H1 (cell line): ENCODE measurements around the gene DEFB114. TPM values are rescaled to one million over a fixed set of nuclear protein-coding genes. Genes with fewer than 3 reads are reported as not detected.

Source experiments
- CHD2 ChIP-seq: IDR thresholded peaks from 2 replicates; pipeline ENCODE4 v1.6.1; 2012; ENCODE audit warnings: low read length, improper control_type of control experiment
- EP300 ChIP-seq, 2 experiments: IDR thresholded peaks; 1 replicate in 1 of 2; 2 replicates in 1 of 2; pipeline ENCODE4 v1.6.1; 2011 to 2012; ENCODE audit warnings: low read depth in 2 of 2, low read length in 2 of 2, mild to moderate bottlenecking in 2 of 2, borderline replicate concordance in 1 of 2, inconsistent platforms in 1 of 2, moderate library complexity in 1 of 2
- EZH2 ChIP-seq: fragments of 200-600 bp; sonication (generic); IDR thresholded peaks from 2 replicates; pipeline ENCODE4 v1.7.1; 2012; ENCODE audit warnings: low read depth, mild to moderate bottlenecking, moderate library complexity, low read length, inconsistent platforms; ENCODE audit not compliant: severe bottlenecking
- KDM1A ChIP-seq: fragments of 200-600, 300-600 bp; sonication (generic); IDR thresholded peaks from 2 replicates; pipeline ENCODE4 v1.7.1; 2016; ENCODE audit warnings: mild to moderate bottlenecking, low read length, borderline replicate concordance
- POU5F1 ChIP-seq: IDR thresholded peaks from 2 replicates; pipeline ENCODE4 v1.6.1; 2011; ENCODE audit warnings: low read depth, mild to moderate bottlenecking, low read length, moderate library complexity
- SP4 ChIP-seq: IDR thresholded peaks from 2 replicates; pipeline ENCODE4 v1.6.1; 2012; ENCODE audit warnings: low read length, inconsistent platforms
- TBP ChIP-seq: IDR thresholded peaks from 2 replicates; pipeline ENCODE4 v1.6.1; 2011; ENCODE audit warnings: low read depth, low read length, improper control_type of control experiment
- polyA plus RNA-seq, 7 experiments: library from polyadenylated mRNA; depleted of rRNA in 3 of 7; stranded (reverse) in 5 of 7; unstranded in 2 of 7; fragments of >200 nt in 5 of 7; fragments of 200-250 nt in 2 of 7; gene quantifications; 1 replicate in 5 of 7; 2 replicates in 1 of 7; 4 replicates in 1 of 7; pipeline versions ENCODE4 v1.2.1 to v1.2.3, GENCODE V29; 2011 to 2013; ENCODE audit warnings: missing spikeins in 2 of 7, mixed read lengths in 2 of 7
- total RNA-seq: library from RNA; stranded (reverse); fragmentation: NEBNext Ultra II Directional; extraction: Animal tissue kit (Norgen Biotek cat#: 25700); gene quantifications from 2 replicates; pipeline ENCODE4 v1.2.1, GENCODE V29; 2021
- TF ChIP-seq, protein P1 (sequence below): fragments of 300-600 bp; sonication (generic); IDR thresholded peaks from 2 replicates; pipeline ENCODE4 v1.7.1; 2012; ENCODE audit warnings: low read length, moderate library complexity, mild to moderate bottlenecking, inconsistent platforms; ENCODE audit not compliant: insufficient replicate concordance

DEFB114 gene
- total and polyA plus RNA-seq, 2 of the 8 experiments (the other 6 are each of a cell fraction or from before 2014, with no cell fraction given): not detected

DNA sequence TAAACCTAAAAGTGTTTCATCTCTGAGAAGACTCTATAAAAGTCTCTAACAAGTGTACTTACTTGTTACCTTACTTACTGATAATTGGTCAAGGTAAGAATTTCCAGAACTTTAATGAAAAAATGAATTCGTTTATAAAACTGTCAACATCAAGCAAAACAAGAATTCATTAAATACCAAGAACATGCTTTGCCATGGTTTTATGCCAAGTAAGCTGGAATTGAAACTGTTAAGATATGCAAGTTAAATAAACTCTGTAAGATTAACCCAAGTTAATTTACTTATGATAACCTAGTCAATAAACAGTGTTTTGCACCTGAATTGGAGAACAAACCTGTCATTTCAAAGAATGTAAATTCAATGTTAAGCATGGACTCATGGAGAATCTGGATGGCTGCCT lies 22.6 kb upstream of the DEFB114 start (continued):
- TF ChIP-seq, protein P1, sequence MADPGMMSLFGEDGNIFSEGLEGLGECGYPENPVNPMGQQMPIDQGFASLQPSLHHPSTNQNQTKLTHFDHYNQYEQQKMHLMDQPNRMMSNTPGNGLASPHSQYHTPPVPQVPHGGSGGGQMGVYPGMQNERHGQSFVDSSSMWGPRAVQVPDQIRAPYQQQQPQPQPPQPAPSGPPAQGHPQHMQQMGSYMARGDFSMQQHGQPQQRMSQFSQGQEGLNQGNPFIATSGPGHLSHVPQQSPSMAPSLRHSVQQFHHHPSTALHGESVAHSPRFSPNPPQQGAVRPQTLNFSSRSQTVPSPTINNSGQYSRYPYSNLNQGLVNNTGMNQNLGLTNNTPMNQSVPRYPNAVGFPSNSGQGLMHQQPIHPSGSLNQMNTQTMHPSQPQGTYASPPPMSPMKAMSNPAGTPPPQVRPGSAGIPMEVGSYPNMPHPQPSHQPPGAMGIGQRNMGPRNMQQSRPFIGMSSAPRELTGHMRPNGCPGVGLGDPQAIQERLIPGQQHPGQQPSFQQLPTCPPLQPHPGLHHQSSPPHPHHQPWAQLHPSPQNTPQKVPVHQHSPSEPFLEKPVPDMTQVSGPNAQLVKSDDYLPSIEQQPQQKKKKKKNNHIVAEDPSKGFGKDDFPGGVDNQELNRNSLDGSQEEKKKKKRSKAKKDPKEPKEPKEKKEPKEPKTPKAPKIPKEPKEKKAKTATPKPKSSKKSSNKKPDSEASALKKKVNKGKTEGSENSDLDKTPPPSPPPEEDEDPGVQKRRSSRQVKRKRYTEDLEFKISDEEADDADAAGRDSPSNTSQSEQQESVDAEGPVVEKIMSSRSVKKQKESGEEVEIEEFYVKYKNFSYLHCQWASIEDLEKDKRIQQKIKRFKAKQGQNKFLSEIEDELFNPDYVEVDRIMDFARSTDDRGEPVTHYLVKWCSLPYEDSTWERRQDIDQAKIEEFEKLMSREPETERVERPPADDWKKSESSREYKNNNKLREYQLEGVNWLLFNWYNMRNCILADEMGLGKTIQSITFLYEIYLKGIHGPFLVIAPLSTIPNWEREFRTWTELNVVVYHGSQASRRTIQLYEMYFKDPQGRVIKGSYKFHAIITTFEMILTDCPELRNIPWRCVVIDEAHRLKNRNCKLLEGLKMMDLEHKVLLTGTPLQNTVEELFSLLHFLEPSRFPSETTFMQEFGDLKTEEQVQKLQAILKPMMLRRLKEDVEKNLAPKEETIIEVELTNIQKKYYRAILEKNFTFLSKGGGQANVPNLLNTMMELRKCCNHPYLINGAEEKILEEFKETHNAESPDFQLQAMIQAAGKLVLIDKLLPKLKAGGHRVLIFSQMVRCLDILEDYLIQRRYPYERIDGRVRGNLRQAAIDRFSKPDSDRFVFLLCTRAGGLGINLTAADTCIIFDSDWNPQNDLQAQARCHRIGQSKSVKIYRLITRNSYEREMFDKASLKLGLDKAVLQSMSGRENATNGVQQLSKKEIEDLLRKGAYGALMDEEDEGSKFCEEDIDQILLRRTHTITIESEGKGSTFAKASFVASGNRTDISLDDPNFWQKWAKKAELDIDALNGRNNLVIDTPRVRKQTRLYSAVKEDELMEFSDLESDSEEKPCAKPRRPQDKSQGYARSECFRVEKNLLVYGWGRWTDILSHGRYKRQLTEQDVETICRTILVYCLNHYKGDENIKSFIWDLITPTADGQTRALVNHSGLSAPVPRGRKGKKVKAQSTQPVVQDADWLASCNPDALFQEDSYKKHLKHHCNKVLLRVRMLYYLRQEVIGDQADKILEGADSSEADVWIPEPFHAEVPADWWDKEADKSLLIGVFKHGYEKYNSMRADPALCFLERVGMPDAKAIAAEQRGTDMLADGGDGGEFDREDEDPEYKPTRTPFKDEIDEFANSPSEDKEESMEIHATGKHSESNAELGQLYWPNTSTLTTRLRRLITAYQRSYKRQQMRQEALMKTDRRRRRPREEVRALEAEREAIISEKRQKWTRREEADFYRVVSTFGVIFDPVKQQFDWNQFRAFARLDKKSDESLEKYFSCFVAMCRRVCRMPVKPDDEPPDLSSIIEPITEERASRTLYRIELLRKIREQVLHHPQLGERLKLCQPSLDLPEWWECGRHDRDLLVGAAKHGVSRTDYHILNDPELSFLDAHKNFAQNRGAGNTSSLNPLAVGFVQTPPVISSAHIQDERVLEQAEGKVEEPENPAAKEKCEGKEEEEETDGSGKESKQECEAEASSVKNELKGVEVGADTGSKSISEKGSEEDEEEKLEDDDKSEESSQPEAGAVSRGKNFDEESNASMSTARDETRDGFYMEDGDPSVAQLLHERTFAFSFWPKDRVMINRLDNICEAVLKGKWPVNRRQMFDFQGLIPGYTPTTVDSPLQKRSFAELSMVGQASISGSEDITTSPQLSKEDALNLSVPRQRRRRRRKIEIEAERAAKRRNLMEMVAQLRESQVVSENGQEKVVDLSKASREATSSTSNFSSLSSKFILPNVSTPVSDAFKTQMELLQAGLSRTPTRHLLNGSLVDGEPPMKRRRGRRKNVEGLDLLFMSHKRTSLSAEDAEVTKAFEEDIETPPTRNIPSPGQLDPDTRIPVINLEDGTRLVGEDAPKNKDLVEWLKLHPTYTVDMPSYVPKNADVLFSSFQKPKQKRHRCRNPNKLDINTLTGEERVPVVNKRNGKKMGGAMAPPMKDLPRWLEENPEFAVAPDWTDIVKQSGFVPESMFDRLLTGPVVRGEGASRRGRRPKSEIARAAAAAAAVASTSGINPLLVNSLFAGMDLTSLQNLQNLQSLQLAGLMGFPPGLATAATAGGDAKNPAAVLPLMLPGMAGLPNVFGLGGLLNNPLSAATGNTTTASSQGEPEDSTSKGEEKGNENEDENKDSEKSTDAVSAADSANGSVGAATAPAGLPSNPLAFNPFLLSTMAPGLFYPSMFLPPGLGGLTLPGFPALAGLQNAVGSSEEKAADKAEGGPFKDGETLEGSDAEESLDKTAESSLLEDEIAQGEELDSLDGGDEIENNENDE: no peak
- TF ChIP-seq POU5F1 (no peak), SP4 (no peak), EP300 (IDR thresholded peaks at IDR 0.05; ENCODE audit: borderline replicate concordance in 1 of 2, low read depth in 2 of 2, low read length in 2 of 2) (no peak), KDM1A (no peak), TBP (no peak), EZH2 (no peak), CHD2 (no peak)
